ENCODE results near the gene MGAT4C. TPM values are rescaled to one million over a fixed set of nuclear protein-coding genes. Genes with fewer than 3 reads are reported as not detected.

MGAT4C gene
- total RNA-seq, 1 experiment from 2014 or later, result not detected

GRCh38 chr12:86257134-86257533, 943 bp upstream of the MGAT4C start:
- Histone ChIP-seq H3K27me3 (ENCODE audit: insufficient read depth, low read depth) (no peaks in the 10 kb centered on the region), H3F3A (ENCODE audit: insufficient read depth, low read depth) (no peaks in the 10 kb centered on the region), H3K4me3 (no peak overlapping the region), H3K9me2 (ENCODE audit: insufficient read depth) (no peaks in the 10 kb centered on the region), H3K9me3 (ENCODE audit: insufficient read depth, low read depth) (no peaks in the 10 kb centered on the region), H4K20me1 (ENCODE audit: insufficient read depth) (no peaks in the 10 kb centered on the region), H3K27ac (no peak overlapping the region), H3K4me2 (no peak overlapping the region), H3K4me1 (replicated peaks; ENCODE audit: insufficient read depth) (no peaks in the 10 kb centered on the region), H3K79me2 (ENCODE audit: low read depth) (no peaks in the 10 kb centered on the region), H3K36me3 (ENCODE audit: low read depth) (no peaks in the 10 kb centered on the region), H2AFZ (no peak overlapping the region)
- CTCF ChIA-PET, result no interaction called here
- no peak for DNase-seq
- BruUV-seq (replicated peaks), result no TSS peak
- POLR2A ChIA-PET (ENCODE audit: unreplicated experiment), result no interaction called here
- TF ChIP-seq EZH2 (IDR thresholded peaks at IDR 0.05; ENCODE audit: low read depth) (no peak), CTCF (conservative IDR thresholded peaks at IDR 0.05) (no peak)
- intact Hi-C loops (cut with micrococcal nuclease; ENCODE audit: unreplicated experiment), result no loop called here

- BruUV-seq (replicated peaks), result no TSS peak
- Histone ChIP-seq H3K36me3 (ENCODE audit: low read depth) (no peaks in the 10 kb centered on the region), H3F3A (ENCODE audit: insufficient read depth, low read depth) (no peaks in the 10 kb centered on the region), H4K20me1 (ENCODE audit: insufficient read depth) (no peaks in the 10 kb centered on the region), H3K9me2 (ENCODE audit: insufficient read depth) (no peaks in the 10 kb centered on the region), H3K4me3 (no peak overlapping the region), H3K79me2 (ENCODE audit: low read depth) (no peaks in the 10 kb centered on the region), H3K27me3 (ENCODE audit: insufficient read depth, low read depth) (no peaks in the 10 kb centered on the region), H3K27ac (no peak overlapping the region), H3K4me1 (replicated peaks; ENCODE audit: insufficient read depth) (no peaks in the 10 kb centered on the region), H3K4me2 (no peak overlapping the region), H2AFZ (no peak overlapping the region), H3K9me3 (ENCODE audit: insufficient read depth, low read depth) (no peaks in the 10 kb centered on the region)
- TF ChIP-seq CTCF (conservative IDR thresholded peaks at IDR 0.05) (no peak), EZH2 (IDR thresholded peaks at IDR 0.05; ENCODE audit: low read depth) (no peak)
- DNase-seq, result no peak
- POLR2A ChIA-PET (ENCODE audit: unreplicated experiment), result interaction anchor here (0.6 kb wide), 1 partner anchor 456 kb away, joined by 3 read pairs; no protein-coding TSS in a partner anchor
- CTCF ChIA-PET, result no interaction called here
- intact Hi-C loops (cut with micrococcal nuclease; ENCODE audit: unreplicated experiment), result no loop called here
Measured at GRCh38 chr12:86254399-86255107, 1.6 kb downstream of the MGAT4C start.

- no peaks in the 10 kb centered on the region for H4K20me1 ChIP-seq (ENCODE audit: insufficient read depth)
- intact Hi-C loops (cut with micrococcal nuclease; ENCODE audit: unreplicated experiment), result no loop called here
- H3K4me2 ChIP-seq, result no peak overlapping the region
- H3K27ac ChIP-seq, result no peak overlapping the region
- H2AFZ ChIP-seq, result no peak overlapping the region
- no peak overlapping the region for H3K4me3 ChIP-seq
- POLR2A ChIA-PET (ENCODE audit: unreplicated experiment), result no interaction called here
- no TSS peak for BruUV-seq (replicated peaks)
- no peaks in the 10 kb centered on the region for H3K36me3 ChIP-seq (ENCODE audit: low read depth)
- H3K9me3 ChIP-seq (ENCODE audit: insufficient read depth, low read depth), result no peaks in the 10 kb centered on the region
- H3K27me3 ChIP-seq (ENCODE audit: insufficient read depth, low read depth), result no peaks in the 10 kb centered on the region
- no peak for TF ChIP-seq EZH2 (IDR thresholded peaks at IDR 0.05; ENCODE audit: low read depth)
- TF ChIP-seq CTCF (conservative IDR thresholded peaks at IDR 0.05), result no peak
- no peak for DNase-seq
- no peaks in the 10 kb centered on the region for H3K4me1 ChIP-seq (replicated peaks; ENCODE audit: insufficient read depth)
- H3K9me2 ChIP-seq (ENCODE audit: insufficient read depth), result no peaks in the 10 kb centered on the region
- CTCF ChIA-PET, result no interaction called here
- H3F3A ChIP-seq (ENCODE audit: insufficient read depth, low read depth), result no peaks in the 10 kb centered on the region
- no peaks in the 10 kb centered on the region for H3K79me2 ChIP-seq (ENCODE audit: low read depth)
Measured at GRCh38 chr12:86249851-86250250, 6.3 kb downstream of the MGAT4C start.

All from PC-9 (cell line).